ENCODE data around the gene PTGES3L.
"Not testable (repeated sequence)": the region's sequence is repeated elsewhere in the genome, so short reads cannot be mapped to it uniquely, and the experiment has no call there.

The PTGES3L gene

GRCh38 chr17:42980274-42980765 is 440 bp upstream of the PTGES3L start, which contains the start of gene RUNDC1:
Gene RUNDC1, plus strand, starts transcription at chr17:42980565. Its CDS starts 12 bp downstream, at chr17:42980577.
- peak; percentile 92 for DNase-seq (ENCODE audit: low spot score)

- DNase-seq (ENCODE audit: low spot score), result not testable (repeated sequence)
Observed at GRCh38 chr17:42975701-42976100, 4.2 kb downstream of the PTGES3L start.

- no peak for DNase-seq (ENCODE audit: low spot score)
Observed at GRCh38 chr17:42975265-42975664, 4.6 kb downstream of the PTGES3L start.

- not testable (repeated sequence) for DNase-seq (ENCODE audit: low spot score)
Observed at GRCh38 chr17:42973323-42973722, 6.6 kb downstream of the PTGES3L start.

- no peak for DNase-seq (ENCODE audit: low spot score)
Observed at GRCh38 chr17:42971589-42971988, 8.3 kb downstream of the PTGES3L start.

GRCh38 chr17:42969001-42969581 is 10.8 kb downstream of the PTGES3L start:
- DNase-seq (ENCODE audit: low spot score), result no peak

- DNase-seq (ENCODE audit: low spot score), result no peak
Observed at GRCh38 chr17:42967925-42968324, 12.0 kb downstream of the PTGES3L start.

- DNase-seq (ENCODE audit: low spot score), result peak; percentile 92
Observed at GRCh38 chr17:42964161-42964932, 15.5 kb downstream of the PTGES3L start, which contains the start of gene AARSD1. Gene AARSD1, minus strand, starts transcription at chr17:42964454. Its CDS starts 14 bp downstream, at chr17:42964440.

GRCh38 chr17:42953669-42954068 is 26.2 kb downstream of the PTGES3L start:
- no peak for DNase-seq (ENCODE audit: low spot score)

GRCh38 chr17:42950044-42950783 is 29.7 kb downstream of the PTGES3L start:
- DNase-seq (ENCODE audit: low spot score), result no peak

GRCh38 chr17:42946812-42947211 is 33.1 kb downstream of the PTGES3L start:
- no peak for DNase-seq (ENCODE audit: low spot score)

GRCh38 chr17:42944211-42944610 is 35.7 kb downstream of the PTGES3L start:
- DNase-seq (ENCODE audit: low spot score), result no peak

- peak; percentile 33 for DNase-seq (ENCODE audit: low spot score)
Observed at GRCh38 chr17:42937712-42938596, 41.9 kb downstream of the PTGES3L start.

GRCh38 chr17:42929497-42929844 is 50.4 kb downstream of the PTGES3L start:
- no peak for DNase-seq (ENCODE audit: low spot score)

GRCh38 chr17:42928714-42929496 is 51.0 kb downstream of the PTGES3L start:
- DNase-seq (ENCODE audit: low spot score), result peak; percentile 89

- DNase-seq (ENCODE audit: low spot score), result no peak
Observed at GRCh38 chr17:42924891-42925290, 55.0 kb downstream of the PTGES3L start.

- not testable (repeated sequence) for DNase-seq (ENCODE audit: low spot score)
Observed at GRCh38 chr17:42923472-42923871, 56.4 kb downstream of the PTGES3L start.

GRCh38 chr17:42922294-42922693 is 57.6 kb downstream of the PTGES3L start:
- no peak for DNase-seq (ENCODE audit: low spot score)

- DNase-seq (ENCODE audit: low spot score), result no peak
Observed at GRCh38 chr17:42920922-42921321, 59.0 kb downstream of the PTGES3L start.

GRCh38 chr17:42920106-42920900 is 59.6 kb downstream of the PTGES3L start:
- no peak for DNase-seq (ENCODE audit: low spot score)
